Activated CD4-positive, alpha-beta memory T cell treated with anti-CD3 and anti-CD28 coated beads for 36 hours (primary cell): ENCODE results near the gene ZEB2. TPM values are rescaled to one million over a fixed set of nuclear protein-coding genes. Genes with fewer than 3 reads are reported as not detected.

Experiments used
- CTCF ChIA-PET: fragments of 350-600 bp; sonication (Branson Sonifier 250); formaldehyde crosslinking; loops from one replicate; lab custom pipeline; 2021; ENCODE audit warnings: antibody characterized with exemption, inconsistent platforms; lab: Charles Lee
- POLR2A ChIA-PET: fragments of 350-600 bp; sonication (Branson Sonifier 250); formaldehyde crosslinking; loops from one replicate; lab custom pipeline; 2021; ENCODE audit warnings: antibody characterized with exemption; lab: Charles Lee
- DNase-seq: peaks from one replicate; pipeline ENCODE4 v3.0.0-alpha.2; 2020
- H3K27ac Mint-ChIP-seq: one replicate; pipeline ENCODE4 v1.8.0; 2021; ENCODE audit warnings: mixed read lengths
- H3K27me3 Mint-ChIP-seq: one replicate; pipeline ENCODE4 v1.8.0; 2021; ENCODE audit warnings: mixed read lengths
- H3K36me3 Mint-ChIP-seq: one replicate; pipeline ENCODE4 v1.8.0; 2021; ENCODE audit warnings: mixed read lengths
- H3K4me1 Mint-ChIP-seq: one replicate; pipeline ENCODE4 v1.8.0; 2021; ENCODE audit warnings: low read depth, mixed read lengths
- H3K4me3 Mint-ChIP-seq: one replicate; pipeline ENCODE4 v1.8.0; 2021; ENCODE audit warnings: mild to moderate bottlenecking, mixed read lengths
- H3K9me3 Mint-ChIP-seq: one replicate; pipeline ENCODE4 v1.8.0; 2021; ENCODE audit warnings: mixed read lengths
- intact Hi-C: fragments of 100-400 bp; cut with micrococcal nuclease; formaldehyde crosslinking; loops from one replicate; pipeline ENCODE4 v1.15.1; 2023
- total RNA-seq, 2 experiments: library from RNA; stranded (reverse); gene quantifications; one replicate each; pipeline ENCODE4 v1.2.3, GENCODE V29; 2021

The ZEB2 gene
- total RNA-seq, 2 experiments from 2014 or later, result 16.8 to 17.1 TPM

- ChIA-PET POLR2A (no interaction called here), CTCF (no interaction called here)
- no peaks in the 10 kb centered on the region for H3K4me1 Mint-ChIP-seq
- no peak overlapping the region for H3K27ac Mint-ChIP-seq
- H3K4me3 Mint-ChIP-seq, result no peak overlapping the region
- H3K27me3 Mint-ChIP-seq, result peaks cover 4% of the 10 kb centered on the region
- H3K9me3 Mint-ChIP-seq, result no peaks in the 10 kb centered on the region
- no peak for DNase-seq
- peaks cover 2% of the 10 kb centered on the region for H3K36me3 Mint-ChIP-seq
- intact Hi-C loops, result no loop called here
These were observed 87.0 kb downstream of the ZEB2 start for GRCh38 chr2:144432921-144433320.

- H3K36me3 Mint-ChIP-seq, result peaks cover 2% of the 10 kb centered on the region
- ChIA-PET POLR2A (no interaction called here), CTCF (no interaction called here)
- intact Hi-C loops, result loop anchor here (2.0 kb wide), 1 partner anchor 23 kb away; no protein-coding TSS in a partner anchor
- no peak overlapping the region for H3K27ac Mint-ChIP-seq
- no peaks in the 10 kb centered on the region for H3K9me3 Mint-ChIP-seq
- H3K27me3 Mint-ChIP-seq, result peaks cover 7% of the 10 kb centered on the region
- no peak overlapping the region for H3K4me3 Mint-ChIP-seq
- no peak for DNase-seq
- H3K4me1 Mint-ChIP-seq, result no peaks in the 10 kb centered on the region
These were observed 87.9 kb downstream of the ZEB2 start for GRCh38 chr2:144431998-144432397.

- peaks cover 2% of the 10 kb centered on the region for H3K36me3 Mint-ChIP-seq
- H3K4me1 Mint-ChIP-seq, result no peaks in the 10 kb centered on the region
- H3K4me3 Mint-ChIP-seq, result no peak overlapping the region
- H3K27ac Mint-ChIP-seq, result no peak overlapping the region
- CTCF ChIA-PET, result no interaction called here
- H3K9me3 Mint-ChIP-seq, result no peaks in the 10 kb centered on the region
- H3K27me3 Mint-ChIP-seq, result peaks cover 7% of the 10 kb centered on the region
- POLR2A ChIA-PET, result no interaction called here
- DNase-seq, result no peak
- intact Hi-C loops, result loop anchor here (2.0 kb wide), 1 partner anchor 23 kb away; no protein-coding TSS in a partner anchor
These were observed 88.5 kb downstream of the ZEB2 start for GRCh38 chr2:144431392-144431783.

- ChIA-PET CTCF (no interaction called here), POLR2A (no interaction called here)
- H3K27me3 Mint-ChIP-seq, result peaks cover 8% of the 10 kb centered on the region
These were observed 89.1 kb downstream of the ZEB2 start for GRCh38 chr2:144430722-144431391.

GRCh38 chr2:144429396-144430112, 90.4 kb downstream of the ZEB2 start:
- Mint-ChIP-seq H3K36me3 (no peaks in the 10 kb centered on the region), H3K27me3 (peaks cover 8% of the 10 kb centered on the region), H3K27ac (no peak overlapping the region), H3K4me1 (peaks cover 6% of the 10 kb centered on the region), H3K4me3 (no peak overlapping the region), H3K9me3 (no peaks in the 10 kb centered on the region)
- intact Hi-C loops, result loop anchor here (2.0 kb wide), 1 partner anchor 25 kb away; no protein-coding TSS in a partner anchor
- POLR2A ChIA-PET, result no interaction called here
- no peak for DNase-seq
- CTCF ChIA-PET, result interaction anchor here (0.9 to 1.1 kb wide), 2 partner anchors 19 to 51 kb away, joined by 3 read pairs; no protein-coding TSS in a partner anchor

More at GRCh38 chr2:144430722-144431391, 89.1 kb downstream of the ZEB2 start:
- H3K9me3 Mint-ChIP-seq, result no peaks in the 10 kb centered on the region
- DNase-seq, result peak; percentile 20
- no peak overlapping the region for H3K4me3 Mint-ChIP-seq
- no peak overlapping the region for H3K27ac Mint-ChIP-seq
- H3K4me1 Mint-ChIP-seq, result no peaks in the 10 kb centered on the region
- H3K36me3 Mint-ChIP-seq, result peaks cover 2% of the 10 kb centered on the region
- intact Hi-C loops, result loop anchor here (2.0 kb wide), 1 partner anchor 24 kb away; no protein-coding TSS in a partner anchor

- Mint-ChIP-seq H3K27me3 (peaks cover 11% of the 10 kb centered on the region), H3K4me1 (peaks cover 9% of the 10 kb centered on the region), H3K27ac (no peak overlapping the region), H3K9me3 (no peaks in the 10 kb centered on the region), H3K36me3 (no peaks in the 10 kb centered on the region), H3K4me3 (no peak overlapping the region)
- CTCF ChIA-PET, result no interaction called here
- POLR2A ChIA-PET, result no interaction called here
- DNase-seq, result no peak
- intact Hi-C loops, result no loop called here
These were observed 92.9 kb downstream of the ZEB2 start for GRCh38 chr2:144426981-144427479.

GRCh38 chr2:144426355-144426754, 93.6 kb downstream of the ZEB2 start:
- no peak overlapping the region for H3K27ac Mint-ChIP-seq
- peaks cover 9% of the 10 kb centered on the region for H3K4me1 Mint-ChIP-seq
- peaks cover 11% of the 10 kb centered on the region for H3K27me3 Mint-ChIP-seq
- no peak overlapping the region for H3K4me3 Mint-ChIP-seq
- H3K36me3 Mint-ChIP-seq, result no peaks in the 10 kb centered on the region
- ChIA-PET POLR2A (no interaction called here), CTCF (no interaction called here)
- H3K9me3 Mint-ChIP-seq, result no peaks in the 10 kb centered on the region
- intact Hi-C loops, result no loop called here
- no peak for DNase-seq

- POLR2A ChIA-PET, result no interaction called here
- peaks cover 9% of the 10 kb centered on the region for H3K4me1 Mint-ChIP-seq
- H3K27me3 Mint-ChIP-seq, result peaks cover 14% of the 10 kb centered on the region
- DNase-seq, result peak; percentile 44
- intact Hi-C loops, result loop anchor here (1.0 kb wide), 2 partner anchors 10 to 66 kb away; no protein-coding TSS in a partner anchor
- H3K4me3 Mint-ChIP-seq, result no peak overlapping the region
- no peaks in the 10 kb centered on the region for H3K36me3 Mint-ChIP-seq
- CTCF ChIA-PET, result no interaction called here
- H3K27ac Mint-ChIP-seq, result no peak overlapping the region
- H3K9me3 Mint-ChIP-seq, result no peaks in the 10 kb centered on the region
These were observed 95.2 kb downstream of the ZEB2 start for GRCh38 chr2:144424559-144425240.

GRCh38 chr2:144421606-144422510, 98.1 kb downstream of the ZEB2 start:
- Mint-ChIP-seq H3K27me3 (peaks cover 8% of the 10 kb centered on the region), H3K27ac (no peak overlapping the region), H3K36me3 (peaks cover 3% of the 10 kb centered on the region), H3K4me1 (peaks cover 10% of the 10 kb centered on the region), H3K4me3 (no peak overlapping the region), H3K9me3 (no peaks in the 10 kb centered on the region)
- DNase-seq, result no peak
- intact Hi-C loops, result no loop called here
- POLR2A ChIA-PET, result no interaction called here
- CTCF ChIA-PET, result interaction anchor here (0.7 kb wide), 2 partner anchors 25 to 88 kb away, joined by 4 read pairs; no protein-coding TSS in a partner anchor

- Mint-ChIP-seq H3K36me3 (peaks cover 6% of the 10 kb centered on the region), H3K9me3 (no peaks in the 10 kb centered on the region), H3K4me1 (peaks cover 15% of the 10 kb centered on the region), H3K27ac (no peak overlapping the region), H3K27me3 (peaks cover 6% of the 10 kb centered on the region), H3K4me3 (no peak overlapping the region)
- DNase-seq, result no peak
- ChIA-PET POLR2A (no interaction called here), CTCF (no interaction called here)
- intact Hi-C loops, result no loop called here
These were observed 100.7 kb downstream of the ZEB2 start for GRCh38 chr2:144419218-144419617.

- POLR2A ChIA-PET, result interaction anchor here (1.2 kb wide), 1 partner anchor 40 kb away, joined by 3 read pairs; no protein-coding TSS in a partner anchor
- CTCF ChIA-PET, result no interaction called here
- H3K4me1 Mint-ChIP-seq, result peaks cover 24% of the 10 kb centered on the region
- H3K36me3 Mint-ChIP-seq, result peaks cover 6% of the 10 kb centered on the region
- intact Hi-C loops, result loop anchor here (2.0 kb wide), 1 partner anchor 57 kb away; no protein-coding TSS in a partner anchor
- no peak for DNase-seq
- no peaks in the 10 kb centered on the region for H3K9me3 Mint-ChIP-seq
- H3K27me3 Mint-ChIP-seq, result no peaks in the 10 kb centered on the region
- peak overlapping the region; percentile 44 for H3K27ac Mint-ChIP-seq
- H3K4me3 Mint-ChIP-seq, result no peak overlapping the region
These were observed 104.5 kb downstream of the ZEB2 start for GRCh38 chr2:144415386-144415785.
